Measurements from ENCODE around the gene IL17D. TPM values are rescaled to one million over a fixed set of nuclear protein-coding genes. Genes with fewer than 3 reads are reported as not detected.
"Not testable (repeated sequence)": the region's sequence is repeated elsewhere in the genome, so short reads cannot be mapped to it uniquely, and the experiment has no call there.

The IL17D gene
- 1 to 10 TPM in 1 of 3 donors, under 1 TPM in 2; 0.54 to 7.3 (median 0.98) TPM for polyA plus RNA-seq

- WGBS, 3 donors: 1% methylated on average over 56 to 94 of the region's 94 CpGs
- no peak within 1 kb of the TSS for H3K27ac ChIP-seq (ENCODE audit: low read depth, low read length)
Measured at GRCh38 chr13:20702915-20703779, at the start of gene IL17D. Gene IL17D (plus strand): TSS chr13:20703699. CDS start chr13:20704002, 303 bp downstream.

- no peak overlapping the region for H3K27ac ChIP-seq (ENCODE audit: low read depth, low read length)
- 80 to 93% (median 86%) methylated on average over 1 of the region's 1 CpG for whole genome bisulfite sequencing, 3 donors
Measured at GRCh38 chr13:20654156-20654555, 49.3 kb upstream of the IL17D start.

GRCh38 chr13:20658451-20659040, 45.0 kb upstream of the IL17D start:
- H3K27ac ChIP-seq (ENCODE audit: low read depth, low read length): no peak overlapping the region
- WGBS, 3 donors: 66 to 82% (median 79%) methylated on average over 5 of the region's 5 CpGs

GRCh38 chr13:20664351-20664750, 39.1 kb upstream of the IL17D start:
- H3K27ac ChIP-seq (ENCODE audit: low read depth, low read length): no peak overlapping the region

- H3K27ac ChIP-seq (ENCODE audit: low read depth, low read length): no peak overlapping the region
- 75 to 92% (median 77%) methylated on average over 4 of the region's 4 CpGs for WGBS, 3 donors
Measured at GRCh38 chr13:20666948-20667347, 36.6 kb upstream of the IL17D start.

GRCh38 chr13:20667857-20668437, 35.6 kb upstream of the IL17D start:
- WGBS, 3 donors: 54 to 64% (median 61%) methylated on average over 4 of the region's 4 CpGs
- no peak overlapping the region for H3K27ac ChIP-seq (ENCODE audit: low read depth, low read length)

GRCh38 chr13:20669162-20669561, 34.3 kb upstream of the IL17D start:
- 72 to 84% (median 73%) methylated on average over 5 of the region's 5 CpGs for WGBS, 3 donors
- H3K27ac ChIP-seq (ENCODE audit: low read depth, low read length): no peak overlapping the region

GRCh38 chr13:20671789-20672188, 31.7 kb upstream of the IL17D start:
- no peak overlapping the region for H3K27ac ChIP-seq (ENCODE audit: low read depth, low read length)
- WGBS, 3 donors: 79 to 94% (median 85%) methylated on average over 1 of the region's 1 CpG

- H3K27ac ChIP-seq (ENCODE audit: low read depth, low read length): no peak overlapping the region
- whole genome bisulfite sequencing, 3 donors: 33 to 80% (median 38%) methylated on average over 2 of the region's 2 CpGs
Measured at GRCh38 chr13:20672772-20673171, 30.7 kb upstream of the IL17D start.

GRCh38 chr13:20673715-20674114, 29.8 kb upstream of the IL17D start:
- WGBS, 3 donors: 88 to 94% (median 89%) methylated on average over 5 of the region's 5 CpGs
- H3K27ac ChIP-seq (ENCODE audit: low read depth, low read length): no peak overlapping the region

GRCh38 chr13:20676213-20676612, 27.3 kb upstream of the IL17D start:
- WGBS, 3 donors: 91 to 95% (median 93%) methylated on average over 2 of the region's 2 CpGs
- H3K27ac ChIP-seq (ENCODE audit: low read depth, low read length): no peak overlapping the region

- WGBS, 3 donors: 66 to 91% (median 73%) methylated on average over 7 of the region's 7 CpGs
- not testable (repeated sequence) for H3K27ac ChIP-seq (ENCODE audit: low read depth, low read length)
Measured at GRCh38 chr13:20678606-20679005, 24.9 kb upstream of the IL17D start.

- no peak overlapping the region for H3K27ac ChIP-seq (ENCODE audit: low read depth, low read length)
- 78 to 95% (median 88%) methylated on average over 3 of the region's 3 CpGs for WGBS, 3 donors
Measured at GRCh38 chr13:20679879-20680278, 23.6 kb upstream of the IL17D start.

GRCh38 chr13:20680416-20681080, 23.0 kb upstream of the IL17D start:
- no peak overlapping the region for H3K27ac ChIP-seq (ENCODE audit: low read depth, low read length)
- 94 to 97% (median 95%) methylated on average over 10 of the region's 10 CpGs for WGBS, 3 donors

GRCh38 chr13:20681481-20681880, 22.0 kb upstream of the IL17D start:
- not testable (repeated sequence) for H3K27ac ChIP-seq (ENCODE audit: low read depth, low read length)
- WGBS, 3 donors: 73 to 81% (median 80%) methylated on average over 5 of the region's 5 CpGs

- no peak overlapping the region for H3K27ac ChIP-seq (ENCODE audit: low read depth, low read length)
- 94 to 99% (median 97%) methylated on average over 1 of the region's 1 CpG for WGBS, 3 donors
Measured at GRCh38 chr13:20682061-20682460, 21.4 kb upstream of the IL17D start.

GRCh38 chr13:20684041-20684440, 19.5 kb upstream of the IL17D start:
- no peak overlapping the region for H3K27ac ChIP-seq (ENCODE audit: low read depth, low read length)
- WGBS, 3 donors: 87 to 90% (median 89%) methylated on average over 4 of the region's 4 CpGs

GRCh38 chr13:20684546-20684945, 19.0 kb upstream of the IL17D start:
- 61 to 80% (median 66%) methylated on average over 18 of the region's 18 CpGs for WGBS, 3 donors
- no peak overlapping the region for H3K27ac ChIP-seq (ENCODE audit: low read depth, low read length)

- H3K27ac ChIP-seq (ENCODE audit: low read depth, low read length): no peak overlapping the region
- 75 to 86% (median 79%) methylated on average over 6 of the region's 6 CpGs for WGBS, 3 donors
Measured at GRCh38 chr13:20685092-20685491, 18.4 kb upstream of the IL17D start.

Data from adipose tissue (tissue), 3 donors.